ENCODE data around the gene YBX3.

Gene YBX3

DNA sequence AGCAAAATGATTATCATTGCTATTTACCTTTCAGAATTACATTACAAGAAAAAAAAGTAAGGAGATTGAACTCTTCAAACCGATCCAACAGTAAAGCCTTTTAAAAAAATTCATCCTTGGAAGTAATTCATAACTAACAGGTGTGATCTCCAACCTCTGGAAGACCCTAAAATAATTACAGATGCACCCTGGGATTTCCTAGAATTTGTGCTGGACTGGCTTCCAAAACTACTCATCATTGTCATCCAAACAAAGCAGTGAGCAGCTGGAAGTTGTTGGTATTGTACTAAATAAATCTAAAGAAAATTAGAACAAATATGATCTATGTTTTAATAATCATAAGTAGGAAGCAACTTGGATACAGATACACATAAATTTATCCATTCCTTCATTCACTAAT, 1.9 kb upstream of the YBX3 start:
- TF ChIP-seq, protein P1, sequence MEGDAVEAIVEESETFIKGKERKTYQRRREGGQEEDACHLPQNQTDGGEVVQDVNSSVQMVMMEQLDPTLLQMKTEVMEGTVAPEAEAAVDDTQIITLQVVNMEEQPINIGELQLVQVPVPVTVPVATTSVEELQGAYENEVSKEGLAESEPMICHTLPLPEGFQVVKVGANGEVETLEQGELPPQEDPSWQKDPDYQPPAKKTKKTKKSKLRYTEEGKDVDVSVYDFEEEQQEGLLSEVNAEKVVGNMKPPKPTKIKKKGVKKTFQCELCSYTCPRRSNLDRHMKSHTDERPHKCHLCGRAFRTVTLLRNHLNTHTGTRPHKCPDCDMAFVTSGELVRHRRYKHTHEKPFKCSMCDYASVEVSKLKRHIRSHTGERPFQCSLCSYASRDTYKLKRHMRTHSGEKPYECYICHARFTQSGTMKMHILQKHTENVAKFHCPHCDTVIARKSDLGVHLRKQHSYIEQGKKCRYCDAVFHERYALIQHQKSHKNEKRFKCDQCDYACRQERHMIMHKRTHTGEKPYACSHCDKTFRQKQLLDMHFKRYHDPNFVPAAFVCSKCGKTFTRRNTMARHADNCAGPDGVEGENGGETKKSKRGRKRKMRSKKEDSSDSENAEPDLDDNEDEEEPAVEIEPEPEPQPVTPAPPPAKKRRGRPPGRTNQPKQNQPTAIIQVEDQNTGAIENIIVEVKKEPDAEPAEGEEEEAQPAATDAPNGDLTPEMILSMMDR (conservative IDR thresholded peaks at IDR 0.05; ENCODE audit: control insufficient read depth, insufficient read depth, low read depth, low read length) = no peak
- no peak for DNase-seq (ENCODE audit: low read depth)
- H3K4me3 ChIP-seq (ENCODE audit: control insufficient read depth, low read depth, low read length) = no peak overlapping the region

DNA sequence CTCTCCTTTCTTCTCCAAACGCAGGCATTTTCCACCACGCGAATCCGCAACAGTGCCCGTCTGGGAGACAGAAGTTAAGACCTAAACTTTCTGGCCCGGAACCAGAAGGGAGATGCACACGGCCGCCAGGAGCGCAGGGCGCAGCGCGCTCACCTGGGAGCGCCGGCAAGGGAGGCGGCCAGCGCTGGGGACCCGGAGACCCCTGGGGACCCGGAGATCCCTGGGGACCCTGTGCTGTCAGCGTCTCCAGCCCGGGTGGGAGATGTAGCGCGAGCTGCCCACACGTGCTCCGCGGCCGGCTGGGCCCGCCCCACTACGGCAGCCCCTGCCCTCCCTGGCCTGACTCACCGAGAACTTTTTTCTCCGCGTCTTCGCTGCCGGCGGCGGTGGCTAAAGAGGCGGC, 620 bp downstream of the YBX3 start:
- peak; percentile 61 for DNase-seq (ENCODE audit: low read depth)
- TF ChIP-seq, protein P1 (conservative IDR thresholded peaks at IDR 0.05; ENCODE audit: control insufficient read depth, insufficient read depth, low read depth, low read length) = no peak
- peak overlapping the region; percentile 84 for H3K4me3 ChIP-seq (ENCODE audit: control insufficient read depth, low read depth, low read length)

DNA sequence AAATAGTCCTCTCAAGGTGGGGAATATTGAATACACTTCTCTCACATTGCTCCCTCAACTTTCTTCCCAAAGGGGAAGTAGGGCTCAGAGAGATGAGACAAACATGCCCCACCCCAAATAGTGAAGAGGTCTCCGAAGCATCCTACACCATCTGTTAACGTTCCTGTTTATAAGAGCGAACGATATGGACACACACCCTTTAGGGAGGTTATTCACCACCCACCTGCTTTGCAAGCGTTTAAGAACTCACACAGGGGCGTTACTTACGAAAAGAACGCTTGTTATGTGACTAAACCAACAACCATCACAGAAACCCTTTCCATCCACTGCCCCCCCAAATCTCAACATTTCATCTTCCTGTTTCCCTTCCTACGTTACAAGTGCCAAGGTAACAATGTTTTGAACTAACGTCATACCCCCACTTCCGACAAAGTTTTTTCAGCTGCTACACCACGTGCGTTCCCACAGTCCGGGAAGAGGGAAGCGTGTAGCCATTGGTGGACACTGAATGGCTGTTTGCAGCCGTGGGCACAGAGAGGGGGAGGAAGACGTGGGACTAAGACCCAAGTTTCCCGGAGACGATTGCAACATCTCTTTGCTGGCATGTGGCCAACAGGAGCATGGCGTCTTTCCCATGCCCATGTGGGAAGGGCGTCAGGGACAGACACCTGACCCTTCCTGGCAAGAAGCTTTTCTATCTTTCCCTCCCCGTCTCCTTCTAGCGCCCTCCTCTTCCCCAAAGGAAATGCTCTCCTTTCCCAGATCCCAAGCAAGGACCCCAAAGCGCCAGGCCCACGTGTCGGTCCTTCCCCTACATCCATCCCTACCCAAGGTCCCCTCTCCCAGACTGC, 1.2 kb downstream of the YBX3 start:
- DNase-seq (ENCODE audit: low read depth) = peak; percentile 99
- TF ChIP-seq, protein P1 (conservative IDR thresholded peaks at IDR 0.05; ENCODE audit: control insufficient read depth, insufficient read depth, low read depth, low read length) = no peak
- peak overlapping the region; percentile 84 for H3K4me3 ChIP-seq (ENCODE audit: control insufficient read depth, low read depth, low read length)

DNA sequence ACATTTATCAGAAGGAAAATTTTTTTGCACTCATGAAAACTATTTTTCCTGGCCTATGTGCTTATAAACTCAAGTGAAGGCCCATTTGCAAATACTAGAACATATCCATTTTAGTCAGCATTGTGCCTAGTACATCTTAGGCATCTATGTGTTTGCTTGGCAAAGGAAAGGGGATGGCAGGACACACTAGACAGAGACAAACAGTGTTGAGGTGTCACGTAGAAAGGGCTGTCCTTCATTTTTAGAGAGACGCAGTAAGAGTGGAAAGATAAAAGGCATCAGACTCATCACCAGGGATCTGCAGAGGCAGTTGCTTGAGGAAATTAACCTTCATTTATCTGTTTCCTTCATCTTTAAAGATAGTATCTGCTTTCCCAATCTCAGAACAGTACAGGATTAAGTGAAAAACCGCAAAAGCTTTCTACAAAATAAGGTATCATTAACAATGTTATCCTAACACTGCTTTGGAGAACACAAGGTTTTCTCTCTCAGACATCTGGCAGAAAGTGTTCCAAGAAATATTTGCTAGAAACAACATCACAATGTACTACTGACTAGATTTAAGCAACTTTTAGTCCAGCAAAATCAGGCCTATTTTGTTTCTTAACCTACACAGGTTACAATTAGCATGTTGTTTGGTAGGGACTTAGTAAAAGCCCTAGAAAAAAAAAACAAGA, 2.0 kb downstream of the YBX3 start:
- peak overlapping the region; percentile 84 for H3K4me3 ChIP-seq (ENCODE audit: control insufficient read depth, low read depth, low read length)

DNA sequence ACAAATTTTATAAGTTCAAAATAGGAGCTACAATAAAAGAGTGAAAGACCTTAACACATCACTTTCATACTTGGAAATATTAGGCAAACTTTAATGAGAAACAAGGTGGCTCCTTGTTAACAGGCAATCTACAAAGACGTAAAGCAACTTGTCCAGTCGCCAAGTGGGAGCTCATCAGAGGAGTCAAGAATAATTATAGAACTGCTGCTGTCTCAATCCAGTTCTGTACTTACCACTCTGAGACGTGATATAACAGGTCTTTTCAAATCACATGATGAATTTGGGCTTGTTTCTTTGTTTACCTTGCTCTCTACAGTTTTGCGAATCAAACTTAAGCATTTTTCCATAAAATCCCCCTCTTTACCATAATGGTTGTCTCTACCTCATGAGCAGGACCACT, 3.6 kb downstream of the YBX3 start:
- TF ChIP-seq, protein P1 (conservative IDR thresholded peaks at IDR 0.05; ENCODE audit: control insufficient read depth, insufficient read depth, low read depth, low read length) = no peak
- peak; percentile 41 for DNase-seq (ENCODE audit: low read depth)
- no peak overlapping the region for H3K4me3 ChIP-seq (ENCODE audit: control insufficient read depth, low read depth, low read length)

More for the DNA sequence above, 2.0 kb downstream of the YBX3 start:
- TF ChIP-seq, protein P1 (conservative IDR thresholded peaks at IDR 0.05; ENCODE audit: control insufficient read depth, insufficient read depth, low read depth, low read length) = no peak
- no peak for DNase-seq (ENCODE audit: low read depth)

DNA sequence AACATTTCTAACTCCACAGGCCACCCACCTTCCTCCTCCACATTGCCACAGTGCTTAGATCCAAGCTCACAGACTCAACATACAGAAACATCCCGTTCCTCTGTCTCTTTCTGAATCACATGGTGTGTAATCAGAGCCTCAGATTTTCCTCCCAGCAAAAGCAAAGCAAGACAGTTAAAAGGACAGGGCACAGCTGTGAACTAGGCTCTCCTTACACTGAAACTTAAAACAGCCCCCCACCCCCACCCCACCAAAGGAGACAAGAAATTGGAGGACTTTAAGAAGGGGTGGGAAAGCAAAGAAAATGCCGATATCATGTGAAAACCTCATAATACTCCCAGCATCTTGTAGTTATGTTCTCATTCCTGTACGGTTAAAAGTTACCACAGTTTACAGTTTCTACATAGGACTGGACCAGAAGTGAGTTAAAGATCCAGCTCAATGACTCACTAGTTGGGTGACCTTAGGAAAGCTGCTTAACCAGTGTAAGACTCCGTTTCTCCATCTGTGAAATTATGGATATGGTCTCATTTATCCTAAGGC, 4.8 kb downstream of the YBX3 start:
- DNase-seq (ENCODE audit: low read depth) = peak; percentile 88
- peak overlapping the region; percentile 29 for H3K4me3 ChIP-seq (ENCODE audit: control insufficient read depth, low read depth, low read length)
- TF ChIP-seq, protein P1 (conservative IDR thresholded peaks at IDR 0.05; ENCODE audit: control insufficient read depth, insufficient read depth, low read depth, low read length) = no peak

All from fibroblast of mammary gland (primary cell).